HepG2 (cell line): ENCODE results near the gene ARHGEF40. TPM values are rescaled to one million over a fixed set of nuclear protein-coding genes. Genes with fewer than 3 reads are reported as not detected.

Experiments used
- GABPB1 ChIP-seq: IDR thresholded peaks from 2 replicates; pipeline ENCODE4 v1.6.1; 2016; ENCODE audit warnings: mild to moderate bottlenecking, missing genetic modification reagents, moderate library complexity, missing compliant biosample characterization
- HNRNPK ChIP-seq: fragments of 200-400 bp; formaldehyde crosslinking; IDR thresholded peaks from 2 replicates; pipeline ENCODE4 v1.6.1; 2018; ENCODE audit warnings: low read length, low read depth, moderate library complexity, mild to moderate bottlenecking; ENCODE audit not compliant: poor library complexity, severe bottlenecking
- IRX3 ChIP-seq: sonication (generic); formaldehyde crosslinking; IDR thresholded peaks from 2 replicates; pipeline ENCODE4 v1.8.1; 2023; ENCODE audit warnings: mild to moderate bottlenecking, low read depth, missing genetic modification reagents, borderline replicate concordance
- LCORL ChIP-seq, 2 experiments: fragments of 450-650 bp in 1 of 2; sonication (generic) in 1 of 2; formaldehyde crosslinking in 1 of 2; IDR thresholded peaks; 2 replicates each; pipeline versions ENCODE4 v1.5.0 to v1.6.1; 2017 to 2020; ENCODE audit warnings: antibody characterized with exemption in 1 of 2, missing genetic modification reagents in 1 of 2
- NR3C1 ChIP-seq: sonication (generic); formaldehyde crosslinking; IDR thresholded peaks from 2 replicates; pipeline ENCODE4 v1.4.0; 2020; ENCODE audit warnings: missing genetic modification reagents
- RARG ChIP-seq: sonication (generic); formaldehyde crosslinking; IDR thresholded peaks from 2 replicates; pipeline ENCODE4 v1.4.0; 2020; ENCODE audit warnings: low read depth, mild to moderate bottlenecking, missing genetic modification reagents
- SOX13 ChIP-seq, 3 experiments: fragments of 450-650 bp in 1 of 3; sonication (generic) in 1 of 3; formaldehyde crosslinking in 1 of 3; IDR thresholded peaks in 2 of 3; conservative IDR thresholded peaks in 1 of 3; 2 replicates each; pipeline versions ENCODE4 v1.5.0 to v1.6.1; 2016 to 2020; ENCODE audit warnings: antibody characterized with exemption in 1 of 3, mild to moderate bottlenecking in 1 of 3, missing compliant biosample characterization in 1 of 3, missing genetic modification reagents in 1 of 3, moderate library complexity in 1 of 3
- ZFP36 ChIP-seq: fragments of 150-350 bp; IDR thresholded peaks from 2 replicates; pipeline ENCODE4 v1.6.1; 2018; ENCODE audit warnings: borderline replicate concordance, low read length, low read depth; ENCODE audit not compliant: partially characterized antibody
- ZNF3 ChIP-seq: IDR thresholded peaks from 2 replicates; pipeline ENCODE4 v1.7.0; 2017; ENCODE audit warnings: inconsistent platforms
- ZNF326 ChIP-seq: sonication (generic); formaldehyde crosslinking; IDR thresholded peaks from 2 replicates; pipeline ENCODE4 v1.4.0; 2020; ENCODE audit warnings: missing genetic modification reagents, borderline replicate concordance
- ZNF33B ChIP-seq: sonication (generic); formaldehyde crosslinking; IDR thresholded peaks from 2 replicates; pipeline ENCODE4 v1.5.1; 2020; ENCODE audit warnings: mild to moderate bottlenecking, missing genetic modification reagents
- ZNF441 ChIP-seq: sonication (generic); formaldehyde crosslinking; IDR thresholded peaks from 2 replicates; pipeline ENCODE4 v1.7.0; 2021; ENCODE audit warnings: missing genetic modification reagents, borderline replicate concordance
- ZNF589 ChIP-seq: sonication (generic); formaldehyde crosslinking; conservative IDR thresholded peaks from 2 replicates; pipeline ENCODE4 v1.8.0; 2022; ENCODE audit warnings: mild to moderate bottlenecking, moderate library complexity, missing genetic modification reagents
- polyA plus RNA-seq, 8 experiments: library from polyadenylated mRNA; depleted of rRNA in 3 of 8; stranded (reverse) in 7 of 8; unstranded in 1 of 8; fragments of >200 nt; fragmentation: Illumina TruSeq in 4 of 8; extraction: Trizol in 4 of 8; gene quantifications; 2 replicates each; pipeline versions ENCODE4 v1.2.1 to v1.2.3, GENCODE V29; 2011 to 2016; ENCODE audit warnings: low read depth in 4 of 8, missing spikeins in 1 of 8, mixed read lengths in 1 of 8; ENCODE audit not compliant: insufficient read depth in 1 of 8
- total RNA-seq, 5 experiments: library from RNA; depleted of rRNA; stranded (reverse); fragments of >200 nt; fragmentation: Illumina TruSeq; extraction: Trizol; gene quantifications; 2 replicates each; pipeline ENCODE4 v1.2.3, GENCODE V29; 2016; ENCODE audit warnings: low read depth in 1 of 5
- TF ChIP-seq, protein P1 (sequence below): sonication (generic); formaldehyde crosslinking; IDR thresholded peaks from one replicate; pipeline ENCODE4 v1.5.1; 2020; ENCODE audit warnings: mild to moderate bottlenecking, missing genetic modification reagents; ENCODE audit errors: not compliant biosample characterization
- TF ChIP-seq, protein P2 (sequence below): sonication (generic); formaldehyde crosslinking; IDR thresholded peaks from 2 replicates; pipeline ENCODE4 v1.5.0; 2020; ENCODE audit warnings: missing genetic modification reagents
- TF ChIP-seq, protein P3 (sequence below): sonication (generic); formaldehyde crosslinking; conservative IDR thresholded peaks from 2 replicates; pipeline ENCODE4 v1.8.0; 2022; ENCODE audit warnings: missing genetic modification reagents

The ARHGEF40 gene
- total and polyA plus RNA-seq, 2 of the 13 experiments (the other 11 are each of a cell fraction or from before 2014, with no cell fraction given) = 28.1 to 78.1 TPM

DNA sequence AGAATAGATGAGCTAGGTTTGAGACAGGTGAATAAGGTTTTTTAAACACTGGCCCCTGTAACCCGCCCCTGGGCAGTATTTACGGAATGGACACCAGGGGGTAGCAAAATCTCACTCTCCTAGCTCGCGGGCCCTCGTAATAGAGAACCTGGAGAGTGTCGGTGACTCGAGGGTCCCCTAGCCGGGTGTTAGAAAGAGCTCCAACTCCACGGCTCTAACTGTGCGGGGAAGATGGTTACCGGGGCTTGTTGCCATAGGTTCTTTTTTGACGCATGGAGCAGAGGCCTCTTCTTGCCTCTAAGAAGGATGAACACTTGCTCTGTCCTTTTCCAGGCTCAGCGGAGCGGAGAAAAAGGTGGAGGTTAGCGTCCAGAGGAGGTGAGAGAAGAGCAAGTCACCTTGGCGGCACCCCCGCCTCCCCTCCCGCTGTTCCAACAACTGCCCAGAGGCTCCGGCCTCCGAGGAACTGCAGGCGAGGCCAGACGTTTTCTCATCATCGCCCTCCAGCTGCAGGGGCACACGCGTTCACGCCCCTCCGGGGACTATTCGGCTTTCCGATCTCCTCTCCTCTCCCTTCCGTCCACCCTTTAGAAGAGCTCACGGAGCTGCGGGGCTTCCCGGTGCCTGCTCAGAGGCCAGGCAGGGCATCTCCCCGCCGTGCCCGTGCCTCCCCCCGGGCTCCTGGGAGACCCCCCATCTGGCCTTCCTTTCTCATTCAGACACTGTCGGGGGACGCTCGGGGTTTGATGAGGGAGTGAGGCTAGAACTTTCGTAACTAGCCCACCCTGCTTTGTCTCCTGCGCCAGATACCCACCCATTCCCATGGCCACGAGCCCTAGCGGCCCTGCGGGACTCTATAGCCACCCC is 1.4 kb upstream of the ARHGEF40 start (continued):
- TF ChIP-seq SOX13 (IDR thresholded peaks at IDR 0.05) (no peak), SOX13 (CRISPR knock-in tag; conservative IDR thresholded peaks at IDR 0.05 in 1 of 2, IDR thresholded peaks at IDR 0.05 in 1 of 2) (peak in 1 of 2 experiments; percentile 32; a peak in 1 of 4 replicates), ZNF326 (CRISPR knock-in tag) (no peak), ZNF33B (CRISPR knock-in tag) (peak; percentile 71; the same call in 1 of the 2 replicates), ZNF441 (CRISPR knock-in tag) (no peak), IRX3 (no peak), ZFP36 (no peak), NR3C1 (CRISPR knock-in tag) (no peak), LCORL (IDR thresholded peaks at IDR 0.05) (no peak), LCORL (CRISPR knock-in tag; IDR thresholded peaks at IDR 0.05) (no peak; the same call in 1 of the 2 replicates), HNRNPK (no peak), ZNF3 (CRISPR knock-in tag) (peak; percentile 34; the same call in 1 of the 2 replicates), GABPB1 (CRISPR knock-in tag) (peak; percentile 22; the same call in 1 of the 2 replicates), RARG (CRISPR knock-in tag) (no peak), ZNF589 (no peak)
- TF ChIP-seq, protein P1, sequence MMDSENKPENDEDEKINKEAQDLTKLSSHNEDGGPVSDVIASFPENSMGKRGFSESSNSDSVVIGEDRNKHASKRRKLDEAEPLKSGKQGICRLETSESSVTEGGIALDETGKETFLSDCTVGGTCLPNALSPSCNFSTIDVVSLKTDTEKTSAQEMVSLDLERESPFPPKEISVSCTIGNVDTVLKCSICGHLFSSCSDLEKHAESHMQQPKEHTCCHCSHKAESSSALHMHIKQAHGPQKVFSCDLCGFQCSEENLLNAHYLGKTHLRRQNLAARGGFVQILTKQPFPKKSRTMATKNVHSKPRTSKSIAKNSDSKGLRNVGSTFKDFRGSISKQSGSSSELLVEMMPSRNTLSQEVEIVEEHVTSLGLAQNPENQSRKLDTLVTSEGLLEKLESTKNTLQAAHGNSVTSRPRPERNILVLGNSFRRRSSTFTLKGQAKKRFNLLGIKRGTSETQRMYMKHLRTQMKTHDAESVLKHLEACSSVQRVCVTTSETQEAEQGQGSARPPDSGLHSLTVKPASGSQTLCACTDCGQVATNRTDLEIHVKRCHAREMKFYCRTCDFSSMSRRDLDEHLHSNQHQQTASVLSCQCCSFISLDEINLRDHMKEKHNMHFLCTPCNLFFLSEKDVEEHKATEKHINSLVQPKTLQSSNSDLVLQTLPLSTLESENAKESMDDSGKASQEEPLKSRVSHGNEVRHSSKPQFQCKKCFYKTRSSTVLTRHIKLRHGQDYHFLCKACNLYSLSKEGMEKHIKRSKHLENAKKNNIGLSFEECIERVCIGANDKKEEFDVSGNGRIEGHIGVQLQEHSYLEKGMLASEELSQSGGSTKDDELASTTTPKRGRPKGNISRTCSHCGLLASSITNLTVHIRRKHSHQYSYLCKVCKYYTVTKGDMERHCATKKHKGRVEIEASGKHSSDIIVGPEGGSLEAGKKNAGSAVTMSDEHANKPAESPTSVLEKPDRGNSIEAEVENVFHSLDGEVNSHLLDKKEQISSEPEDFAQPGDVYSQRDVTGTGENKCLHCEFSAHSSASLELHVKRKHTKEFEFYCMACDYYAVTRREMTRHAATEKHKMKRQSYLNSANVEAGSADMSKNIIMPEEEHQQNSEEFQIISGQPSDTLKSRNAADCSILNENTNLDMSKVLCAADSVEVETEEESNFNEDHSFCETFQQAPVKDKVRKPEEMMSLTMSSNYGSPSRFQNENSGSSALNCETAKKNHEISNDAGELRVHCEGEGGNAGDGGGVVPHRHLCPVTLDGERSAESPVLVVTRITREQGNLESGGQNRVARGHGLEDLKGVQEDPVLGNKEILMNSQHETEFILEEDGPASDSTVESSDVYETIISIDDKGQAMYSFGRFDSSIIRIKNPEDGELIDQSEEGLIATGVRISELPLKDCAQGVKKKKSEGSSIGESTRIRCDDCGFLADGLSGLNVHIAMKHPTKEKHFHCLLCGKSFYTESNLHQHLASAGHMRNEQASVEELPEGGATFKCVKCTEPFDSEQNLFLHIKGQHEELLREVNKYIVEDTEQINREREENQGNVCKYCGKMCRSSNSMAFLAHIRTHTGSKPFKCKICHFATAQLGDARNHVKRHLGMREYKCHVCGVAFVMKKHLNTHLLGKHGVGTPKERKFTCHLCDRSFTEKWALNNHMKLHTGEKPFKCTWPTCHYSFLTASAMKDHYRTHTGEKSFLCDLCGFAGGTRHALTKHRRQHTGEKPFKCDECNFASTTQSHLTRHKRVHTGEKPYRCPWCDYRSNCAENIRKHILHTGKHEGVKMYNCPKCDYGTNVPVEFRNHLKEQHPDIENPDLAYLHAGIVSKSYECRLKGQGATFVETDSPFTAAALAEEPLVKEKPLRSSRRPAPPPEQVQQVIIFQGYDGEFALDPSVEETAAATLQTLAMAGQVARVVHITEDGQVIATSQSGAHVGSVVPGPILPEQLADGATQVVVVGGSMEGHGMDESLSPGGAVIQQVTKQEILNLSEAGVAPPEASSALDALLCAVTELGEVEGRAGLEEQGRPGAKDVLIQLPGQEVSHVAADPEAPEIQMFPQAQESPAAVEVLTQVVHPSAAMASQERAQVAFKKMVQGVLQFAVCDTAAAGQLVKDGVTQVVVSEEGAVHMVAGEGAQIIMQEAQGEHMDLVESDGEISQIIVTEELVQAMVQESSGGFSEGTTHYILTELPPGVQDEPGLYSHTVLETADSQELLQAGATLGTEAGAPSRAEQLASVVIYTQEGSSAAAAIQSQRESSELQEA = peak; percentile 65
- TF ChIP-seq, protein P2, sequence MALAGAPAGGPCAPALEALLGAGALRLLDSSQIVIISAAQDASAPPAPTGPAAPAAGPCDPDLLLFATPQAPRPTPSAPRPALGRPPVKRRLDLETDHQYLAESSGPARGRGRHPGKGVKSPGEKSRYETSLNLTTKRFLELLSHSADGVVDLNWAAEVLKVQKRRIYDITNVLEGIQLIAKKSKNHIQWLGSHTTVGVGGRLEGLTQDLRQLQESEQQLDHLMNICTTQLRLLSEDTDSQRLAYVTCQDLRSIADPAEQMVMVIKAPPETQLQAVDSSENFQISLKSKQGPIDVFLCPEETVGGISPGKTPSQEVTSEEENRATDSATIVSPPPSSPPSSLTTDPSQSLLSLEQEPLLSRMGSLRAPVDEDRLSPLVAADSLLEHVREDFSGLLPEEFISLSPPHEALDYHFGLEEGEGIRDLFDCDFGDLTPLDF (CRISPR knock-in tag) = no peak
- TF ChIP-seq, protein P3, sequence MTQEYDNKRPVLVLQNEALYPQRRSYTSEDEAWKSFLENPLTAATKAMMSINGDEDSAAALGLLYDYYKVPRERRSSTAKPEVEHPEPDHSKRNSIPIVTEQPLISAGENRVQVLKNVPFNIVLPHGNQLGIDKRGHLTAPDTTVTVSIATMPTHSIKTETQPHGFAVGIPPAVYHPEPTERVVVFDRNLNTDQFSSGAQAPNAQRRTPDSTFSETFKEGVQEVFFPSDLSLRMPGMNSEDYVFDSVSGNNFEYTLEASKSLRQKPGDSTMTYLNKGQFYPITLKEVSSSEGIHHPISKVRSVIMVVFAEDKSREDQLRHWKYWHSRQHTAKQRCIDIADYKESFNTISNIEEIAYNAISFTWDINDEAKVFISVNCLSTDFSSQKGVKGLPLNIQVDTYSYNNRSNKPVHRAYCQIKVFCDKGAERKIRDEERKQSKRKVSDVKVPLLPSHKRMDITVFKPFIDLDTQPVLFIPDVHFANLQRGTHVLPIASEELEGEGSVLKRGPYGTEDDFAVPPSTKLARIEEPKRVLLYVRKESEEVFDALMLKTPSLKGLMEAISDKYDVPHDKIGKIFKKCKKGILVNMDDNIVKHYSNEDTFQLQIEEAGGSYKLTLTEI (CRISPR knock-in tag) = no peak
